ENCODE measurements around the gene VAMP1.

GRCh38 chr12:6450869-6451347, 19.6 kb downstream of the VAMP1 start:
- no peak for TF ChIP-seq SP1 (IDR thresholded peaks at IDR 0.05)
- TF ChIP-seq TARDBP (IDR thresholded peaks at IDR 0.05): no peak
- TF ChIP-seq FOXM1 (IDR thresholded peaks at IDR 0.05; ENCODE audit: borderline replicate concordance): no peak
